MCF 10A (cell line): ENCODE measurements around the gene AKR1C2. TPM values are rescaled to one million over a fixed set of nuclear protein-coding genes. Genes with fewer than 3 reads are reported as not detected.
A peak's percentile ranks its signal among the peaks of the same experiment; 100 is the strongest.
"Not testable (repeated sequence)": the region's sequence is repeated elsewhere in the genome, so short reads cannot be mapped to it uniquely, and the experiment has no call there.

Source experiments
- BruUV-seq: library from RNA; stranded (reverse); fragments of 400-500 nt; replicated peaks from 2 replicates; lab custom pipeline; 2021; lab: Mats Ljungman, UMichigan
- CTCF ChIA-PET: fragments of 300-600 bp; sonication (Branson Sonifier 250); formaldehyde crosslinking; extraction: SDS; loops from one replicate; lab custom pipeline; 2021; ENCODE audit warnings: antibody characterized with exemption, inconsistent platforms; lab: Yijun Ruan, JAX
- POLR2A ChIA-PET: fragments of 300-600, 350-650 bp; sonication (Branson Sonifier 250); formaldehyde crosslinking; extraction: SDS; loops from one replicate; lab custom pipeline; 2020; ENCODE audit warnings: antibody characterized with exemption, inconsistent platforms; lab: Yijun Ruan, JAX
- DNase-seq: peaks from one replicate; pipeline ENCODE4 v3.0.0-alpha.2; 2018; ENCODE audit not compliant: unreplicated experiment
- H3K27ac Mint-ChIP-seq: one replicate; pipeline ENCODE4 v1.8.0; 2022; ENCODE audit warnings: mild to moderate bottlenecking, low read depth, mixed read lengths; ENCODE audit not compliant: unreplicated experiment
- H3K27me3 Mint-ChIP-seq: one replicate; pipeline ENCODE4 v1.8.0; 2022; ENCODE audit warnings: mixed read lengths; ENCODE audit not compliant: insufficient read depth, unreplicated experiment
- H3K36me3 Mint-ChIP-seq: one replicate; pipeline ENCODE4 v1.8.0; 2022; ENCODE audit warnings: mild to moderate bottlenecking, moderate library complexity, mixed read lengths; ENCODE audit not compliant: insufficient read depth, unreplicated experiment
- H3K4me1 Mint-ChIP-seq: one replicate; pipeline ENCODE4 v1.8.0; 2022; ENCODE audit warnings: mixed read lengths; ENCODE audit not compliant: insufficient read depth, unreplicated experiment
- H3K4me3 Mint-ChIP-seq: one replicate; pipeline ENCODE4 v1.8.0; 2022; ENCODE audit warnings: mild to moderate bottlenecking, moderate library complexity, mixed read lengths; ENCODE audit not compliant: unreplicated experiment
- H3K9me3 Mint-ChIP-seq: one replicate; pipeline ENCODE4 v1.8.0; 2022; ENCODE audit warnings: mixed read lengths; ENCODE audit not compliant: unreplicated experiment
- intact Hi-C: fragments of 100-400 bp; cut with micrococcal nuclease; formaldehyde crosslinking; loops from 2 replicates; pipeline ENCODE4 v1.14.1; 2022
- total RNA-seq: library from RNA; stranded (reverse); gene quantifications from 2 replicates; pipeline ENCODE4 v1.2.3, GENCODE V29; 2022
- TF ChIP-seq, protein P1 (sequence below): fragments of 200-600 bp; IDR thresholded peaks from one replicate; pipeline ENCODE4 v1.8.0; 2022; ENCODE audit warnings: antibody characterized with exemption, mild to moderate bottlenecking; ENCODE audit not compliant: unreplicated experiment

Gene AKR1C2
- total RNA-seq, 1 experiment from 2014 or later, result 19.7 TPM

DNA sequence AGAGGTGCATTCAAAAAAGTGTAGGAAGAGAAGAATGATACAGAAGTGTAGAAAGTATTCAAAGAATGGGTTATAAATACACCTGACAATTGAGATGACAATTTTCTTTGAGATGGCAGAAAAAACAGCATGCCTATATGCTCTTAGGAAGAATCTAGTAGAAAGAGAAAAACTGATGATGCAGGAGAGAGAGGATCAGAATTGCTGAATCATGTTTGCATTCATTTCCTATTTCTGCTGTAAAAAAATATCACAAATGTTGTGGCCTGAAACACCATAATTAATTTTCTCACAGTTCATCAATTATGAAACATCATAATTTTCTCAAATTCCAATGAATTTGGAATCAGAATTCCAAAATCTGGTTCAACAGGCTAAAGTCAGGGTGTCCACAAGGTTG is 50.3 kb downstream of the AKR1C2 start:
- H3K9me3 Mint-ChIP-seq, result no peaks in the 10 kb centered on the region
- intact Hi-C loops, result no loop called here
- BruUV-seq, result no TSS peak
- H3K27me3 Mint-ChIP-seq, result no peaks in the 10 kb centered on the region
- DNase-seq, result no peak
- no peak overlapping the region for H3K27ac Mint-ChIP-seq
- H3K4me1 Mint-ChIP-seq, result peaks cover 21% of the 10 kb centered on the region
- CTCF ChIA-PET, result interaction anchor here (1.5 kb wide), 1 partner anchor 103 kb away, joined by 3 read pairs; no protein-coding TSS in a partner anchor
- POLR2A ChIA-PET, result interaction anchor here (0.7 kb wide), 1 partner anchor 80 kb away, joined by 3 read pairs; no protein-coding TSS in a partner anchor
- TF ChIP-seq, protein P1, sequence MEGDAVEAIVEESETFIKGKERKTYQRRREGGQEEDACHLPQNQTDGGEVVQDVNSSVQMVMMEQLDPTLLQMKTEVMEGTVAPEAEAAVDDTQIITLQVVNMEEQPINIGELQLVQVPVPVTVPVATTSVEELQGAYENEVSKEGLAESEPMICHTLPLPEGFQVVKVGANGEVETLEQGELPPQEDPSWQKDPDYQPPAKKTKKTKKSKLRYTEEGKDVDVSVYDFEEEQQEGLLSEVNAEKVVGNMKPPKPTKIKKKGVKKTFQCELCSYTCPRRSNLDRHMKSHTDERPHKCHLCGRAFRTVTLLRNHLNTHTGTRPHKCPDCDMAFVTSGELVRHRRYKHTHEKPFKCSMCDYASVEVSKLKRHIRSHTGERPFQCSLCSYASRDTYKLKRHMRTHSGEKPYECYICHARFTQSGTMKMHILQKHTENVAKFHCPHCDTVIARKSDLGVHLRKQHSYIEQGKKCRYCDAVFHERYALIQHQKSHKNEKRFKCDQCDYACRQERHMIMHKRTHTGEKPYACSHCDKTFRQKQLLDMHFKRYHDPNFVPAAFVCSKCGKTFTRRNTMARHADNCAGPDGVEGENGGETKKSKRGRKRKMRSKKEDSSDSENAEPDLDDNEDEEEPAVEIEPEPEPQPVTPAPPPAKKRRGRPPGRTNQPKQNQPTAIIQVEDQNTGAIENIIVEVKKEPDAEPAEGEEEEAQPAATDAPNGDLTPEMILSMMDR, result no peak
- H3K36me3 Mint-ChIP-seq, result peaks cover 5% of the 10 kb centered on the region
- no peak overlapping the region for H3K4me3 Mint-ChIP-seq

DNA sequence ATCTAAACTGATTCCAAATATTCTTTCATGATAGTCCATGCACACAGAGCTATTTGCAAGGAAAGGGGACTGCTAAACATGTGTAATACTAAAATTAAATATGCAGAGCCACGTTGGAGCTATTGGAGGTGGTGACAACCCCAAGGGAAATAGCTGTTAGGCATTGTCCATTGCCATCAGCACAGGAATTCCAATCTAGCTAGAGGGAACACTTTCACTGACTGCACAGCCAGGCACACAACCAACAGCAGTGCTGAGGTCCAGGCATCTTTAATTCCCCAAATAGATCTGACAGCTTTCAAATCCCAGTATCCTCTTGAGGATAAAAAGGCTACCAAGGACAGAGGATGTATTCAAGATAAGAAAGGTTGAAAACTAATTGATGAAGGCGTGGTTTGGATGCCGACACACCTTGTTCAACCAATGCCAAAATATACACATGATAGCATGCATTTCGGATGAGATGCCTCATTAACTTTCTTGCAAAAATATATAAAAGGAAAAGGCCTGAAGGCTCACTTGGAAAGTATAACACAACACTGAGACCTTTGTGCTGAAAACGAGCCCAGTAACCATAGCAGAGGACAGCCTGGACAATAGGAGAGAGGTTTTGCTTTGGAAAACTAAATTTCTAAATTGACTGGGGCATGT is 52.0 kb downstream of the AKR1C2 start:
- POLR2A ChIA-PET, DNase-seq, H3K27ac Mint-ChIP-seq, BruUV-seq, H3K36me3 Mint-ChIP-seq, H3K27me3 Mint-ChIP-seq, H3K9me3 Mint-ChIP-seq, intact Hi-C loops, H3K4me3 Mint-ChIP-seq: not testable (repeated sequence)
- H3K4me1 Mint-ChIP-seq, result peaks cover 23% of the 10 kb centered on the region
- CTCF ChIA-PET, result interaction anchor here (1.5 kb wide), 1 partner anchor 102 kb away, joined by 3 read pairs; no protein-coding TSS in a partner anchor

DNA sequence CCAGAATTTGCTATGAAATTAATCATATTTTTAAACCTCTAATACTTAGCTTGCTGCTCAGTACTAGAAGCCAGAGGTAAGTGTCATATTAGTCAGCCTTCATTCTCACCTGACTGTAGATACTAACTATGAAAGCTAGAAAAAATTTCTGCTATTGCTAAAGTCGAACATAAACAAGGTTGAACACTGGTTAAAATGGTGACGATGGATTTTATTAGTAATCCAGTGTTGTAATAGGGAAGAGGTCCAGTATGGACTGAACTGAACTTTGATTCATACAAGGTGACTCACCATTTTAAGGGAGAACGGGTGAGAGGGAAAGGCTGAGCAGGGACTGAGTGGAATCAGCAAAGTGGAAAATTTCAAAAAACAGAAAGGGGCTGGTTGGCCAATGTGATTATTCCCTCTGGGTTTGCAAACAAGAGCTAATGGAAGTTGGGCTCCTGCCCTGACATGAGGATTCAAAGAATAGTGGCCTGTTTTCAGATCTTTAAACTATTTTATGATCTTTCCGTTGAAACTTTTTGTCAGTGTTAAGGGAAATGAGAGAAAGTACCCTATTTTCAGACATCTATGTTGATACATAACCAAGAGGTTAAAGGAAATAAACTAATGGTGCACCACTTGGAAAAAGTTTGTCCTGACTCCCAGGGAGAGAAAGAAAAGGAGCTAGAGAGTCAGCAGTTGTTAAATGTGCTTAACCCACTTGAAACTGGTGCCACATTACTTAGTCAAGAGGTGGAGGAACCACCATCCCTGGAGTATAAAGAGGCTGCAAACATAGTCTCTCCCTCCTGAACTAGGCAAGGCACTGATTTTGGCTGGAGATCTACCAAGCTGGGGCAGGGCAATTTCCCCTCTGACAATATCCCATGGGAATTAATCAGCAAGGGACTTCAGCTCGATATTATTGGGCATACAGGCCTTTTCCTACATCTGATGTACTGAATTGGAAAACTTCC is 55.7 kb downstream of the AKR1C2 start:
- no peaks in the 10 kb centered on the region for H3K9me3 Mint-ChIP-seq
- no peak overlapping the region for H3K4me3 Mint-ChIP-seq
- H3K27ac Mint-ChIP-seq, result peak overlapping the region; percentile 72
- no TSS peak for BruUV-seq
- no peaks in the 10 kb centered on the region for H3K27me3 Mint-ChIP-seq
- peak; percentile 96 for DNase-seq
- H3K36me3 Mint-ChIP-seq, result peaks cover 11% of the 10 kb centered on the region
- TF ChIP-seq, protein P1, result no peak
- ChIA-PET CTCF (interaction anchor here (0.9 to 3.6 kb wide), 6 partner anchors 13 to 486 kb away, joined by 3 to 17 read pairs (median 3); partner anchors contain the start of gene AKR1C3), POLR2A (interaction anchor here (0.6 to 2.2 kb wide), 15 partner anchors 8 to 211 kb away, joined by 3 to 11 read pairs (median 3); partner anchors contain the start of genes AKR1C1 and AKR1C3)
- intact Hi-C loops, result loop anchor here (2.0 kb wide), 1 partner anchor 99 kb away; no protein-coding TSS in a partner anchor
- H3K4me1 Mint-ChIP-seq, result peaks cover 49% of the 10 kb centered on the region

DNA sequence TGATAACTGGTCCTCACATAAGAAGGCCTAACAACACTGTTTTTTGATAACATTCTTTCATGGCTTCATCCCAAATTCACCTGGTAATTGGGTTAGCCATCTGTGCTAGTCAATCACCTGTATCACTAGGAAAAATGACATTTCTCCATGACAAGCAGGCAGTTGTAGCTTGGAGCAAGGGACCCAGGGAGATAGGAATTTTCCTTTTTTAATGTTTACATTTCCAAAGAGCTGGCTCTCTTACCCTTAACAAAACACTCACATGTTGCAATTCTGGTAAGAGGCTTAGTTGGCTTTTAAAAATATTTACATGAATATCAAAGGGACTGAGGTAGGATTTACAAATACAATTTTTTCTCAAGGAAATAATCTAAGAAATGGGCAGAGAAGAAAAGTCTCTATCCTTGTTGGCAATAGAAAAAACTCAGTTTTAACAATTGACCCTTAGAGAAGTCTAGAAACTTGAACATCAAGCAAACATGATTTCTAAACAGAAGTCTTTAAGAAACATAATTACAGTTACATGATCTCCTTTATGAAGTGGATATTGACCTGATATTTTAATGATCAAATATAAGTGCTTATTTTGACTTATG is 56.5 kb downstream of the AKR1C2 start:
- TF ChIP-seq, protein P1, result no peak
- Mint-ChIP-seq H3K4me1 (peaks cover 50% of the 10 kb centered on the region), H3K27me3 (no peaks in the 10 kb centered on the region), H3K27ac (peak overlapping the region; percentile 72), H3K36me3 (peaks cover 7% of the 10 kb centered on the region), H3K9me3 (no peaks in the 10 kb centered on the region), H3K4me3 (no peak overlapping the region)
- no TSS peak for BruUV-seq
- intact Hi-C loops, result loop anchor here (2.0 kb wide), 1 partner anchor 98 kb away; no protein-coding TSS in a partner anchor
- CTCF ChIA-PET, result interaction anchor here (0.7 to 3.6 kb wide), 4 partner anchors 13 to 349 kb away, joined by 3 to 17 read pairs (median 3); no protein-coding TSS in a partner anchor
- POLR2A ChIA-PET, result interaction anchor here (0.6 to 2.2 kb wide), 11 partner anchors 7 to 212 kb away, joined by 3 to 11 read pairs (median 4); partner anchors contain the start of genes AKR1C1 and AKR1C3
- peak; percentile 57 for DNase-seq
